OCI-LY1 (cell line): ENCODE results near the gene ZFHX3.

Source experiments
- H2AFZ ChIP-seq: fragments of 200-600 bp; sonication (generic), shearing (Covaris generic); 2 replicates; pipeline ENCODE4 v1.6.0; 2014; ENCODE audit warnings: antibody characterized with exemption, mild to moderate bottlenecking, low read length
- H3F3A ChIP-seq: fragments of 200-600 bp; sonication (generic), shearing (Covaris generic); 2 replicates; pipeline ENCODE4 v1.6.0; 2014; ENCODE audit warnings: mild to moderate bottlenecking, antibody characterized with exemption, low read length, moderate library complexity; ENCODE audit not compliant: insufficient read depth
- H3K27ac ChIP-seq: fragments of 200-600 bp; sonication (generic); 2 replicates; pipeline ENCODE4 v1.5.1; 2014; ENCODE audit warnings: low read length, mixed run types, mild to moderate bottlenecking, low read depth; ENCODE audit not compliant: poor library complexity, severe bottlenecking
- H3K27me3 ChIP-seq: fragments of 200-600 bp; sonication (generic); 2 replicates; pipeline ENCODE4 v1.6.0; 2014; ENCODE audit warnings: antibody characterized with exemption, mild to moderate bottlenecking, low read length, moderate library complexity; ENCODE audit not compliant: insufficient read depth
- H3K36me3 ChIP-seq: fragments of 200-600 bp; sonication (generic); 2 replicates; pipeline ENCODE4 v1.6.1; 2014; ENCODE audit warnings: mild to moderate bottlenecking, antibody characterized with exemption, low read length, moderate library complexity, mixed read lengths; ENCODE audit not compliant: insufficient read depth
- H3K4me1 ChIP-seq: fragments of 200-600 bp; sonication (generic); 2 replicates; pipeline ENCODE4 v1.5.1; 2014; ENCODE audit warnings: mild to moderate bottlenecking, low read length, moderate library complexity; ENCODE audit not compliant: insufficient read depth, severe bottlenecking
- H3K4me2 ChIP-seq: fragments of 200-600 bp; sonication (generic), shearing (Covaris generic); 2 replicates; pipeline ENCODE4 v1.6.1; 2014; ENCODE audit warnings: low read length
- H3K4me3 ChIP-seq: fragments of 200-600 bp; sonication (generic); 2 replicates; pipeline ENCODE4 v1.5.1; 2014; ENCODE audit warnings: low read length, low read depth, mild to moderate bottlenecking, mixed read lengths; ENCODE audit not compliant: poor library complexity, severe bottlenecking
- H3K79me2 ChIP-seq: fragments of 200-600 bp; shearing (Covaris generic); 2 replicates; pipeline ENCODE4 v1.6.1; 2016; ENCODE audit warnings: mixed run types, low read length, mixed read lengths; ENCODE audit not compliant: insufficient read depth
- H3K9ac ChIP-seq: fragments of 200-600 bp; sonication (generic), shearing (Covaris generic); 2 replicates; pipeline ENCODE4 v1.6.1; 2014; ENCODE audit warnings: mild to moderate bottlenecking, low read length, mixed read lengths
- H3K9me2 ChIP-seq: fragments of 200-600 bp; sonication (generic), shearing (Covaris generic); 2 replicates; pipeline ENCODE4 v1.6.1; 2014; ENCODE audit warnings: low read depth, mild to moderate bottlenecking, low read length, mixed read lengths
- H3K9me3 ChIP-seq: fragments of 200-600 bp; shearing (Covaris generic); 2 replicates; pipeline ENCODE4 v1.6.1; 2014; ENCODE audit warnings: low read length, mixed read lengths
- H4K20me1 ChIP-seq: fragments of 200-600 bp; sonication (generic), shearing (Covaris generic); 2 replicates; pipeline ENCODE4 v1.6.0; 2016; ENCODE audit warnings: mild to moderate bottlenecking, low read length; ENCODE audit not compliant: insufficient read depth
- CTCF ChIP-seq: fragments of 200-600 bp; sonication (generic), shearing (Covaris generic); IDR thresholded peaks from 2 replicates; pipeline ENCODE4 v1.5.1; 2017; ENCODE audit warnings: mild to moderate bottlenecking, antibody characterized with exemption, low read length, moderate library complexity, mixed read lengths
- EZH2 ChIP-seq: fragments of 200-600 bp; sonication (generic), shearing (Covaris generic); IDR thresholded peaks from 2 replicates; pipeline ENCODE4 v1.8.0; 2017; ENCODE audit warnings: borderline replicate concordance, mixed run types, mild to moderate bottlenecking, antibody characterized with exemption, low read length, moderate library complexity, mixed read lengths

ZFHX3 gene

GRCh38 chr16:73059779-73060615 is 12.1 kb upstream of the ZFHX3 start:
- no peak overlapping the region for H3K4me2 ChIP-seq
- H3K27ac ChIP-seq: no peak overlapping the region
- no peaks in the 10 kb centered on the region for H3K4me1 ChIP-seq

GRCh38 chr16:73058616-73059409 is 10.9 kb upstream of the ZFHX3 start:
- Histone ChIP-seq H3K4me1 (no peaks in the 10 kb centered on the region), H3K9me3 (no peaks in the 10 kb centered on the region), H3K9ac (peak overlapping the region; percentile 49; the same call in 1 of the 2 replicates), H3K27me3 (no peaks in the 10 kb centered on the region), H4K20me1 (no peaks in the 10 kb centered on the region), H3K79me2 (no peaks in the 10 kb centered on the region), H3K4me2 (peak overlapping the region; percentile 76), H3F3A (no peaks in the 10 kb centered on the region), H3K36me3 (no peaks in the 10 kb centered on the region), H3K9me2 (no peaks in the 10 kb centered on the region), H3K4me3 (peak overlapping the region; percentile 61), H3K27ac (no peak overlapping the region), H2AFZ (no peak overlapping the region)
- TF ChIP-seq CTCF: no peak
- no peak for TF ChIP-seq EZH2

More at GRCh38 chr16:73059779-73060615, 12.1 kb upstream of the ZFHX3 start:
- Histone ChIP-seq H3K4me3 (no peak overlapping the region), H3K9me3 (no peaks in the 10 kb centered on the region), H4K20me1 (no peaks in the 10 kb centered on the region), H2AFZ (no peak overlapping the region), H3K9ac (no peak overlapping the region), H3F3A (no peaks in the 10 kb centered on the region), H3K9me2 (no peaks in the 10 kb centered on the region), H3K27me3 (no peaks in the 10 kb centered on the region), H3K36me3 (no peaks in the 10 kb centered on the region), H3K79me2 (no peaks in the 10 kb centered on the region)
- TF ChIP-seq CTCF: no peak
- TF ChIP-seq EZH2: no peak

GRCh38 chr16:73058221-73058615 is 10.3 kb upstream of the ZFHX3 start:
- H3K9ac ChIP-seq: peak overlapping the region; percentile 49; the same call in 1 of the 2 replicates
- H3K4me2 ChIP-seq: peak overlapping the region; percentile 61
- H4K20me1 ChIP-seq: no peaks in the 10 kb centered on the region
- H3K4me3 ChIP-seq: peak overlapping the region; percentile 61
- TF ChIP-seq EZH2: no peak
- no peak for TF ChIP-seq CTCF
- no peak overlapping the region for H3K27ac ChIP-seq
- no peaks in the 10 kb centered on the region for H3K27me3 ChIP-seq
- no peaks in the 10 kb centered on the region for H3K9me3 ChIP-seq
- no peaks in the 10 kb centered on the region for H3F3A ChIP-seq
- no peaks in the 10 kb centered on the region for H3K9me2 ChIP-seq
- no peaks in the 10 kb centered on the region for H3K79me2 ChIP-seq
- no peaks in the 10 kb centered on the region for H3K4me1 ChIP-seq
- no peak overlapping the region for H2AFZ ChIP-seq
- no peaks in the 10 kb centered on the region for H3K36me3 ChIP-seq
